DOHH2 (cell line): ENCODE measurements around the gene STEAP1B.

ENCODE experiments used
- H3F3A ChIP-seq: fragments of 200-600 bp; sonication (generic), shearing (Covaris generic); 2 replicates; pipeline ENCODE4 v1.6.0; 2016; ENCODE audit warnings: antibody characterized with exemption, mild to moderate bottlenecking; ENCODE audit not compliant: control insufficient read depth, insufficient read depth
- H3K27ac ChIP-seq: fragments of 200-600 bp; sonication (generic); 2 replicates; pipeline ENCODE4 v1.5.1; 2014; ENCODE audit warnings: low read depth, mild to moderate bottlenecking, low read length, moderate library complexity
- H3K27me3 ChIP-seq: fragments of 200-600 bp; sonication (generic); 2 replicates; pipeline ENCODE4 v1.6.1; 2014; ENCODE audit warnings: mild to moderate bottlenecking, low read length, mixed read lengths; ENCODE audit not compliant: control insufficient read depth
- H3K36me3 ChIP-seq: fragments of 200-600 bp; sonication (generic); 2 replicates; pipeline ENCODE4 v1.6.1; 2014; ENCODE audit warnings: mild to moderate bottlenecking, low read length, moderate library complexity, mixed read lengths; ENCODE audit not compliant: control insufficient read depth
- H3K4me1 ChIP-seq: fragments of 200-600 bp; sonication (generic); 2 replicates; pipeline ENCODE4 v1.6.1; 2014; ENCODE audit warnings: mild to moderate bottlenecking, low read length, mixed read lengths; ENCODE audit not compliant: control insufficient read depth
- H3K4me2 ChIP-seq: fragments of 200-600 bp; sonication (generic); 2 replicates; pipeline ENCODE4 v1.6.0; 2014; ENCODE audit warnings: mild to moderate bottlenecking, low read length, moderate library complexity
- H3K4me3 ChIP-seq: fragments of 200-600 bp; sonication (generic); 2 replicates; pipeline ENCODE4 v1.5.1; 2014; ENCODE audit warnings: mild to moderate bottlenecking, low read length, mixed read lengths
- H3K79me2 ChIP-seq: fragments of 200-600 bp; sonication (generic); 2 replicates; pipeline ENCODE4 v1.6.1; 2014; ENCODE audit warnings: mild to moderate bottlenecking, low read length, mixed read lengths; ENCODE audit not compliant: control insufficient read depth
- H3K9me2 ChIP-seq: fragments of 200-600 bp; sonication (generic); replicated peaks from 2 replicates; pipeline ENCODE4 v1.6.1; 2014; ENCODE audit warnings: mild to moderate bottlenecking, low read length, mixed read lengths; ENCODE audit not compliant: control insufficient read depth
- H3K9me3 ChIP-seq: fragments of 200-600 bp; sonication (generic); 2 replicates; pipeline ENCODE4 v1.6.1; 2014; ENCODE audit warnings: antibody characterized with exemption, low read length, mixed read lengths; ENCODE audit not compliant: control insufficient read depth, insufficient read depth
- H4K20me1 ChIP-seq: fragments of 200-600 bp; sonication (generic); 2 replicates; pipeline ENCODE4 v1.6.0; 2014; ENCODE audit warnings: low read depth, mild to moderate bottlenecking, antibody characterized with exemption, low read length, moderate library complexity; ENCODE audit not compliant: control insufficient read depth, insufficient read depth
- CTCF ChIP-seq: fragments of 200-600 bp; sonication (generic); IDR thresholded peaks from one replicate; pipeline ENCODE4 v1.5.1; 2014; ENCODE audit warnings: antibody characterized with exemption, mild to moderate bottlenecking, low read depth, low read length; ENCODE audit not compliant: poor library complexity, severe bottlenecking
- EZH2phosphoT487 ChIP-seq: fragments of 200-600 bp; sonication (generic); IDR thresholded peaks from 2 replicates; pipeline ENCODE4 v1.6.1; 2017; ENCODE audit warnings: borderline replicate concordance, mild to moderate bottlenecking, antibody characterized with exemption, low read length, moderate library complexity, mixed read lengths

STEAP1B gene

DNA sequence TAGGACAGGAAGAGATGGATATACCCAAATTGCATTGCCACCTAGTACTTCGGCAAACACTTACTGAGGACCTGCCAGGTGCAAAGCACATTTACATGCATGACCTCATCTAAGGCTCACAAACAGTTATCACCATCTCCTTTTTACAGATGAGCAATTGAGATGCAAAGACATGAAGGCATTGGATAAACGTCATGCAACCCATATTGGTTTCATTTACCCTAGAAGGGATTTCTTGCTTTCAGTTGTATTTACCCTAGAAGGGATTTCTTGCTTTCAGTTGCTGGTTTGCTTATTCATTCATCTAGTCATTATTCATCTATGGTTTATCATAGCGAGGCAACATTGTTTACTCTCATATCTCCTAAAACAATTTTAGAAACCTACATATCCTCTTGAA is 52.2 kb downstream of the STEAP1B start:
- peaks cover 9% of the 10 kb centered on the region for H3K79me2 ChIP-seq
- H3K4me2 ChIP-seq: peak overlapping the region; percentile 76
- H3K4me1 ChIP-seq: peaks cover 100% of the 10 kb centered on the region
- peak overlapping the region; percentile 63 for H3K4me3 ChIP-seq
- H3K27ac ChIP-seq: peak overlapping the region; percentile 95
- H3F3A ChIP-seq: peaks cover 59% of the 10 kb centered on the region
- H4K20me1 ChIP-seq: no peaks in the 10 kb centered on the region
- H3K9me3 ChIP-seq: no peaks in the 10 kb centered on the region
- no peaks in the 10 kb centered on the region for H3K9me2 ChIP-seq
- H3K27me3 ChIP-seq: no peaks in the 10 kb centered on the region
- TF ChIP-seq EZH2phosphoT487 (no peak), CTCF (no peak)
- peaks cover 28% of the 10 kb centered on the region; the same call in 1 of the 2 replicates for H3K36me3 ChIP-seq

GRCh38 chr7:22447008-22447407 is 53.0 kb downstream of the STEAP1B start:
- H3K27ac ChIP-seq: peak overlapping the region; percentile 95

GRCh38 chr7:22445853-22446252 is 54.1 kb downstream of the STEAP1B start:
- no peak for TF ChIP-seq CTCF
- no peak for TF ChIP-seq EZH2phosphoT487
- Histone ChIP-seq H3K27me3 (no peaks in the 10 kb centered on the region), H3K36me3 (peaks cover 44% of the 10 kb centered on the region), H3F3A (peaks cover 67% of the 10 kb centered on the region), H3K79me2 (peaks cover 22% of the 10 kb centered on the region), H3K27ac (peak overlapping the region; percentile 95), H3K9me2 (no peaks in the 10 kb centered on the region), H3K4me1 (peaks cover 100% of the 10 kb centered on the region), H4K20me1 (no peaks in the 10 kb centered on the region), H3K4me2 (peak overlapping the region; percentile 76), H3K9me3 (no peaks in the 10 kb centered on the region), H3K4me3 (peak overlapping the region; percentile 63)

More at GRCh38 chr7:22447008-22447407, 53.0 kb downstream of the STEAP1B start:
- H3K4me3 ChIP-seq: peak overlapping the region; percentile 63
- no peaks in the 10 kb centered on the region for H3K9me2 ChIP-seq
- H4K20me1 ChIP-seq: no peaks in the 10 kb centered on the region
- no peaks in the 10 kb centered on the region for H3K9me3 ChIP-seq
- peaks cover 35% of the 10 kb centered on the region for H3K36me3 ChIP-seq
- peaks cover 100% of the 10 kb centered on the region for H3K4me1 ChIP-seq
- H3F3A ChIP-seq: peaks cover 59% of the 10 kb centered on the region
- H3K4me2 ChIP-seq: peak overlapping the region; percentile 76
- TF ChIP-seq EZH2phosphoT487 (no peak), CTCF (no peak)
- no peaks in the 10 kb centered on the region for H3K27me3 ChIP-seq
- peaks cover 11% of the 10 kb centered on the region for H3K79me2 ChIP-seq
